Activated effector memory CD4-positive, alpha-beta T cell treated with Interleukin-2 at 50 U/mL for 16 hours (primary cell): ENCODE measurements around the gene HEPN1.

Experiments
- DNase-seq: peaks from one replicate; pipeline ENCODE4 v3.0.0-alpha.2; 2020

The HEPN1 gene

DNA sequence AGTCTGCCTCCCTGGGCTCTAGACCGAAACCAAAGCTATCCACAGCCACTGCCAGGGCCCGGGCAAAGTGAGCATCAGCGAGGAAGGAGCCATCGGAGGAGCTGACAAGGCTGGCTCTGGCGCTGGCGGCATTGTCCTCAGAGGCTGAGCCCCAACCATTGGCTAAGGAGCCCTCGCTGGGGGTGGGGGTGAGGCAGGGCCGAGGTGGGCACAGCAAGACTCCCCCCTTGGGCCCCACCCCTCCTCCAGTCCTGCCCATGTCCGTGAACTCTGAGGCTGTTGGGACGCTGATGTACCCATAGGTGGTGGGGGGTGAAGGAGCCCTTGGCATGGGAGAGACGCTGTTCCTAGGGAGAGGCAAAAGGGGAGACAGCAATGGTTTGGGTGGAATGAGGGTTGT lies 32.6 kb upstream of the HEPN1 start:
- DNase-seq = no peak

DNA sequence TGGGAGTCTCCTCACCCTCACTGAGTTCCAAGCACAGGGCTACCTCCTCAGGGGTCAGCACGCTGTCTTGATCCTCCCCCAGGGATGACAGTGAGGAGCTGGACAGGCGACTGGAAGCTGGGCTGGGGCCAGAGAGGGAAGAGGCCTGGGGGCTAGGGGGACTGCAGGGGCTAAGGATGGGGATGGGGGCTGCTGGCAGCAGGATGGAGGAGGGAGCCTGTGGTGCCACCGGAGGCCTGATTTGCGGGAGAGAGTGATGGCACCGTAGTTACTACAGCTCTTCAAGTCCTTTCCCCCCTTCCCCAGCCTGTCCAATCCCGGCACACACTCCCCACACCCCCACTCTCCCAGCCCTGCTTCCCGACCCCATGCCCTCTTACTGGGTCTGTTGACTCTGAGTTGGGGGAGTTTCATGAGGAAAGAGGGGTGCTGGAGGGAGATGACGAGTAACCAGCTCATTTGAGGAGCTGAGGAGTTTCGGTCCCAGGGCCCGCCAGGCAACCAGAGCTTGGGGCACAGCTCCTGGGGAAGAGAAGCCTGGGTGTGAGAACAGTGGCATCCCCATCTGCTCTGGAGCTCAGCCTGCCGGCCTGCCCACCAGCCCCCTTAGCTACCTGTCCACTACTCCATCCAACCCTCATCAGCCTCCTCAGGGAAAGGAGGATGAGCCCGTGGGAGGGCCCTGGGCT lies 31.9 kb upstream of the HEPN1 start:
- DNase-seq = no peak

DNA sequence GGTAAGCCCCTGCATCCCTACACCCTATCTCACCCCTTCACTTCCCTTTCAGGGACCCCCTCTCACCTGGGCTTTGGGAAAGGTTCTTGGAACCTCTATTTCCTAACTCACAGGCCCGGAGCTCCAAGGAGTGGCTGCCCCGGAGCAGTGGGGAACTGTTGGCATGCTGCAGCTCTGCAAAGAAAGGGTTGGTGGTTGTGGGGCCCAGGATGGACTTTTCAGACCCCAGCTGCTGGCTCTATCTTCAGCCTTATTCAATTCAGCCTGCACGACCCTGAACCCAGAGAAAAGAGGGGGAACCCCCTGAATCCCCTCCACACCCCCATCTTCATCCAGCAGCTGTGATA lies 31.4 kb upstream of the HEPN1 start:
- DNase-seq = no peak

DNA sequence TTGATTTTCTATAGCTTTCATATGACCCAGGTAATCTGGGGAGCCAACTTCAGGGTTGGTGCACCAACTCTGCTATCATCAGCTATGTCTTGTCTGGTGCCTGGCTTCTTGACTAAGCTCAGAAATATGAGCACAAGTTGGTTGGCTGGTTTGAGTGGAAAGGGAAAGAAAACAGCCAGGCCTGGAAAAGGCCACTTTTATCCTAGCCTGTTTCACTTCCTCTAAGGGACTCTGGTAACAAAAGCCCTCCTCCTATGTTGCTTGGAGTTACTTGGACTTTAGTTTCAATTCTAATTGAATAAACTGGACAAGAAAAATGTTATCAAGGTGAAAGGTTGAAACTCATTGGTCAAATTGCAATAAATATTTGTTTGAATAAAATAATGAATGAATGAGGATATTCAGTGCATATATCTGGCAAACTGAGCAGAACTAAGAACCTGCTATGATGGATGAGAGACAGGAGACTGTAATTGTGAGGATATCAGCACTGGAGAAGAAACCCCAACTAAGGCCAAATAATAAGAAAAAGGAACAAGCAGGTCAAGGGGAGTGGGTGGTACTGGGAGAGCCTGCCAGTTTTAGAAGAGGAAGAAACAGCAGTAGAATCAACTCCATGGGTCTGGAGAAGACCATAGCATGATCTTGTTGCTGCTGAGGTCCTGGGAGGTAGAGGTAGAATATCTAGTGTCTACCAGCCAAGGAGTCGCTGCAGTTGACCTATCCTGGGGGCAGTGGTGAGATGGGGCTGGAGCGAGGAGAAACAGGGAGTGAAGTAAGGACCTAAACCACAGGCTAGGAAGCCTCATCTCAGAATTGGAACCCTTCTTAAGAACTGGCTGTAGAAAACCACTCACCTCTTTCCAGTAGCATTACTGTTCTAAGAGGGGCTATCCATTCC lies 29.6 kb upstream of the HEPN1 start:
- DNase-seq = no peak

DNA sequence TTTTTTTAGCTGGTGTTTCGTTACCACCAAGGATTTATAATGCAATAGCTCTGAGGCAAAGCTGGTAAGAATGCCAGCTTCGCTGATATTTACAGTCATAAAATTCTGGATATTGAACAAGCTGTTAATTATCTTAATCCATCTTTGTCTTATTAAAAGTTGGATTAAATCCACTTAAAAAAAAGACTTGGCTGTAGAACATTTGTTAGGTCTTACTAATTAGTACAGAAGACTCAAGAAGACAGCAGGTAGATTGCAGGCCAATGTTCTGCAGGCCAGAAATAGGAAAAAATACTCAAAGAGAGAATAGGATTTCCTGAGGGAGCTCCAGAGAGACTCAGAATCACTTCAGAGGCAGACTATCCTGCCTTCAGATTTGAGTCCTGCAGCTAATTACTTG lies 28.9 kb upstream of the HEPN1 start:
- DNase-seq = no peak

DNA sequence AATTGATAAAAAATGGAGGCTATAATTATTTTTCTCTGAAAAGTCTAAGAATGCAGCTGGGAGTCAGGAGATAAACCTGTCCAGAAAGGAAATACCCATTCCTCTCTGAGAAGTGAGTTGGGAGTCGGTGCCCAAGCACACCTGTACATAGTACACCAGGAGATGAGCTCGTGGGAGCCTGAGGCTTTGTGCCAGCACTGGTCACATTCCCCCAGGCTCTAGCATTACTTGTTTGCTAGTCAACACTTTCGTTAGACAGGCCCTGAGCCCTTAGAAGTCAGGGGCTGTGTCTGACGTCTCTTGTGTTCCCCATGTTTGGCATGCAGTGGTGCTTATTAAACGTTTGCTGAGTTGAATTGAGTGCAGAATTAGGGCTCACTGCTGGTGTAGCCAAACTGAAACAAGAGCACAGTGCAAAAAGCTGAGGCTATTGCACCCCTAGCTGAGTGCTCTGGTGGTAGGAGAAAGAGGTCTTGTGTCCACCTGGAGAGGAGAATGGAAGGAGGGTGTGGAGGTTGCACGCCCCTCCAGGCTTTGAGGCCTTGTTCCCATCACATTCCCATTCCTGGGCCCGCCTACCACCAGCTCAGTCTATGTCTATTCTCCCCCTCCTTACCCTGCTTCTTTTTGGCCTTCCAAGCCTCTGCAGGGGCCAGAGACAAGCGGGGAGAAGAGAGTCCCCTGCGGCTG lies 28.2 kb upstream of the HEPN1 start:
- DNase-seq = no peak

- DNase-seq = no peak
Observed at GRCh38 chr11:124891373-124891861, 27.6 kb upstream of the HEPN1 start.

- no peak for DNase-seq
Observed at GRCh38 chr11:124892146-124892545, 26.9 kb upstream of the HEPN1 start.

GRCh38 chr11:124892750-124893454 lies 26.1 kb upstream of the HEPN1 start:
- no peak for DNase-seq

- DNase-seq = no peak
Observed at GRCh38 chr11:124893781-124894401, 25.2 kb upstream of the HEPN1 start.

- DNase-seq = no peak
Observed at GRCh38 chr11:124894606-124895430, 24.2 kb upstream of the HEPN1 start.

- DNase-seq = no peak
Observed at GRCh38 chr11:124895471-124895971, 23.5 kb upstream of the HEPN1 start.

GRCh38 chr11:124896071-124896750 lies 22.8 kb upstream of the HEPN1 start:
- DNase-seq = no peak

DNA sequence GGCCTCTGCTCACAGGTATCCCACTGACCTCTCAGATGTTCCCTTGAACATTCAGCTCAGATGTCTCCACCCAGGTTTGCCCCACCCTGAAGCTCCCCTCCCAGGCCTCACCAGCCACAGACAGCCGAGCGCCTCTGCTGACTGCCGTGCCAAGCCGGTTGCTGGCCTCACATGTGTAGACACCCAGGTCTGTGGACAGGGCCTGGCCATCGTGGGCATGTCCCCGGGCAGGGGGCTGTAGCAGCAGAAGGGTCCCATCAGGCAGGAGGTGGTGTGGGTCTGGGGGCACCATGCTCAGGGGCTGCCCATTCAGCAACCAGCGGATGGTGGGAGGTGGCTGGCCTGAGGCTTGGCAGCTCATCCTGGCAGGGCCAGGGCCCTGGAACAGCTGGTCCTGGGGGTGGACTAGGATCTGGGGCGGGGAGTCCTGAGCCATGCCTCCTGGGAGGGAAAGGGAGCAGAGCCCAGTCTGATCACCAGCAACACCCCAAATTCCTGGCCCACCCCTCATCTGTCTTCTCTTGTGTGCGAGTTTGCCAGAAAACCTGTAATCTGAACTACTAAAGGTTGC lies 22.1 kb upstream of the HEPN1 start:
- no peak for DNase-seq

- DNase-seq = no peak
Observed at GRCh38 chr11:124897674-124898262, 21.3 kb upstream of the HEPN1 start, which contains the start of gene ROBO4. TSS of gene ROBO4 (minus strand) at chr11:124897865. CDS start at chr11:124897795, 70 bp downstream.

DNA sequence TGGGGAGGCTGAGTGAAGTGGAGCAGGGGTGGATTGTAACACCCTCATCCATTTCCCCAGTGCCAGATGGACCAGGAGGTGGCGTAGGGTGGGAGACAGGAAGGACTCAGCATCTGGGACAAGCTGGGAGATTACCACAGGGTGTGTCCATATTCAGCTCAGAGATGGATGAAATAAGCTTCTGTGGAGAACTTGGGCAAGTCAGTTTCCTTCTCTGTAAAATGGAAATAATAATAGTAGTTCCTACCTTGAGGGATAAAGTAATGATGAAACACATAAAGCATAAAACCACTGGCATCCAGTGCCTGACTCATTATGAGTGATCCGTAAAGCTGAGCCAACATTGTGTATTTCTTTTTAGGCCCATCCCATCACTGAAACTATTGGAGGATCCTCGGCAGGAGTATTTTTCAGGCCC lies 20.8 kb upstream of the HEPN1 start:
- DNase-seq = no peak

- no peak for DNase-seq
Observed at GRCh38 chr11:124898711-124899110, 20.3 kb upstream of the HEPN1 start.

DNA sequence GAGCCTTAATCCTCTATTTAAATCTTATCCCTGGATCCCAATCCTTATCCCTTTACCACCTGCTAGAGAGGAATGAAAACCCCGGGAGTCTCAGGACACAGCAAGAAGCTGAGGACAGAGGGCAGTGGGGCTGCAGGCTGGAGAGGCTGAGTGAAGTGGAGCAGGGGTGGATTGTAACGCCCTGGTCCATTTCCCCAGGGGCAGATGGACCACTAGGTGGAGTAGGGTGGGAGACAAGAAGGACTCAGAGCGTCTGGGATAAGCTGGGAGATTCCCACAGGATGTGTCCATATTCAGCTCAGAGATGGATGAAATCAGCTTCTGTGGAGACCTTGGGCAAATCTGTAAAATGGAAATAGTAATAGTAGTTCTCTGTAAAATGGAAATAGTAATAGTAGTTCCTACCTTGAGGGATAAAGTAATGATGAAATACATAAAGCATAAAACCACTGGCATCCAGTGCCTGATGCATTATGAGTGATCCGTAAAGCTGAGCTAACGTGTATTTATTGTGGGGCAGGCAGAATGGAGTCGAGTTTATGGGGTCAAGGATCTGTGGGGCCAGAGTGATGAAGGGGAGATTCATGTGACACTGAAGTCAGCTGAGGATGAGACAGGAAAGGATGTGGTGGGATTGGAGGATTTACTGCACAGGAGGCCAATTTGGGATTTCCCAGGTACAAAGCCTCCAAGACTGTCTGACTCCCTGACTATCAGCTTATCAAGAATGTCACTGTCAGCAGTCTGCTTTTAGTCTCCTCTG lies 19.5 kb upstream of the HEPN1 start:
- no peak for DNase-seq

DNA sequence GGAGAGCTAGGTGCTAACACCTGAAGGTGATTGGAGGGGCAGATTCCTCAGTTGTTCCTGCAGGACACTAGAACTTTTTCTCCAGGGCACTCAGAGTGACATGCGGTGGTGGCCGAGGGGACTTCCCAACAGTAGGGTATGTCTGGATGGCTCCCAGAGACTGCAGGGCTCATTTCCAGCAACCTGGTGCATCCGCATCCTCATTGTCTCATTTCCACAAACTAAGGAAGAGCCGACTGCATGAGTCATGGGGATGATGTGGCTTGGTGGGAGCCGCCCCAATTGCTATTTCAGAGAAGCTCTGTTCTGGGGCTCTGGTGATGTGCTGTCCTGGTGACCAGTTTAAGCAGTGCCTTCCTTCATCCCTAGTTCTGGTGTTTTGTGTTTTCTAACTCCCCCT lies 18.6 kb upstream of the HEPN1 start:
- DNase-seq = no peak
